ENCODE measurements around the gene APOBEC3B.

Gene APOBEC3B

GRCh38 chr22:38965614-38966379 lies 16.4 kb upstream of the APOBEC3B start:
- Histone ChIP-seq H3K4me1 (ENCODE audit: insufficient read depth, low read length) (no peaks in the 10 kb centered on the region), H3K27me3 (ENCODE audit: insufficient read depth, low read length) (peaks cover 36% of the 10 kb centered on the region), H3K9me3 (ENCODE audit: low read length) (no peaks in the 10 kb centered on the region), H2AFZ (ENCODE audit: low read depth, low read length) (no peak overlapping the region), H3K36me3 (ENCODE audit: insufficient read depth, low read length) (no peaks in the 10 kb centered on the region), H3K4me3 (ENCODE audit: low read length) (no peak overlapping the region)

GRCh38 chr22:38966380-38966702 lies 15.8 kb upstream of the APOBEC3B start:
- Histone ChIP-seq H2AFZ (ENCODE audit: low read depth, low read length) (no peak overlapping the region), H3K27me3 (ENCODE audit: insufficient read depth, low read length) (peaks cover 36% of the 10 kb centered on the region), H3K4me3 (ENCODE audit: low read length) (no peak overlapping the region), H3K36me3 (ENCODE audit: insufficient read depth, low read length) (no peaks in the 10 kb centered on the region), H3K4me1 (ENCODE audit: insufficient read depth, low read length) (no peaks in the 10 kb centered on the region), H3K9me3 (ENCODE audit: low read length) (no peaks in the 10 kb centered on the region)

- H2AFZ ChIP-seq (ENCODE audit: low read depth, low read length): no peak overlapping the region
- H3K36me3 ChIP-seq (ENCODE audit: insufficient read depth, low read length): no peaks in the 10 kb centered on the region
- no peaks in the 10 kb centered on the region for H3K9me3 ChIP-seq (ENCODE audit: low read length)
- no peak overlapping the region for H3K4me3 ChIP-seq (ENCODE audit: low read length)
- no peaks in the 10 kb centered on the region for H3K4me1 ChIP-seq (ENCODE audit: insufficient read depth, low read length)
- H3K27me3 ChIP-seq (ENCODE audit: insufficient read depth, low read length): peaks cover 36% of the 10 kb centered on the region
These were observed 15.2 kb upstream of the APOBEC3B start for GRCh38 chr22:38966942-38967341.

GRCh38 chr22:38967451-38968450 lies 14.4 kb upstream of the APOBEC3B start:
- no peak overlapping the region for H3K4me3 ChIP-seq (ENCODE audit: low read length)
- H3K4me1 ChIP-seq (ENCODE audit: insufficient read depth, low read length): no peaks in the 10 kb centered on the region
- H3K27me3 ChIP-seq (ENCODE audit: insufficient read depth, low read length): peaks cover 36% of the 10 kb centered on the region
- no peaks in the 10 kb centered on the region for H3K36me3 ChIP-seq (ENCODE audit: insufficient read depth, low read length)
- H3K9me3 ChIP-seq (ENCODE audit: low read length): no peaks in the 10 kb centered on the region
- no peak overlapping the region for H2AFZ ChIP-seq (ENCODE audit: low read depth, low read length)

- H3K36me3 ChIP-seq (ENCODE audit: insufficient read depth, low read length): no peaks in the 10 kb centered on the region
- no peaks in the 10 kb centered on the region for H3K9me3 ChIP-seq (ENCODE audit: low read length)
- H3K4me3 ChIP-seq (ENCODE audit: low read length): no peak overlapping the region
- peaks cover 35% of the 10 kb centered on the region for H3K27me3 ChIP-seq (ENCODE audit: insufficient read depth, low read length)
- H2AFZ ChIP-seq (ENCODE audit: low read depth, low read length): no peak overlapping the region
- H3K4me1 ChIP-seq (ENCODE audit: insufficient read depth, low read length): no peaks in the 10 kb centered on the region
These were observed 13.3 kb upstream of the APOBEC3B start for GRCh38 chr22:38968801-38969200.

GRCh38 chr22:38970551-38970950 lies 11.6 kb upstream of the APOBEC3B start:
- H3K4me1 ChIP-seq (ENCODE audit: insufficient read depth, low read length): no peaks in the 10 kb centered on the region
- H2AFZ ChIP-seq (ENCODE audit: low read depth, low read length): no peak overlapping the region
- peaks cover 27% of the 10 kb centered on the region for H3K27me3 ChIP-seq (ENCODE audit: insufficient read depth, low read length)
- no peaks in the 10 kb centered on the region for H3K9me3 ChIP-seq (ENCODE audit: low read length)
- no peak overlapping the region for H3K4me3 ChIP-seq (ENCODE audit: low read length)
- H3K36me3 ChIP-seq (ENCODE audit: insufficient read depth, low read length): no peaks in the 10 kb centered on the region

GRCh38 chr22:38971202-38971601 lies 10.9 kb upstream of the APOBEC3B start:
- Histone ChIP-seq H2AFZ (ENCODE audit: low read depth, low read length) (no peak overlapping the region), H3K27me3 (ENCODE audit: insufficient read depth, low read length) (peaks cover 22% of the 10 kb centered on the region)

GRCh38 chr22:38971791-38972190 lies 10.4 kb upstream of the APOBEC3B start:
- H3K36me3 ChIP-seq (ENCODE audit: insufficient read depth, low read length): no peaks in the 10 kb centered on the region
- peaks cover 17% of the 10 kb centered on the region for H3K27me3 ChIP-seq (ENCODE audit: insufficient read depth, low read length)
- H3K4me1 ChIP-seq (ENCODE audit: insufficient read depth, low read length): no peaks in the 10 kb centered on the region
- H3K9me3 ChIP-seq (ENCODE audit: low read length): no peaks in the 10 kb centered on the region
- no peak overlapping the region for H2AFZ ChIP-seq (ENCODE audit: low read depth, low read length)
- no peak overlapping the region for H3K4me3 ChIP-seq (ENCODE audit: low read length)

More at GRCh38 chr22:38971202-38971601, 10.9 kb upstream of the APOBEC3B start:
- H3K4me1 ChIP-seq (ENCODE audit: insufficient read depth, low read length): no peaks in the 10 kb centered on the region
- H3K9me3 ChIP-seq (ENCODE audit: low read length): no peaks in the 10 kb centered on the region
- H3K4me3 ChIP-seq (ENCODE audit: low read length): no peak overlapping the region
- H3K36me3 ChIP-seq (ENCODE audit: insufficient read depth, low read length): no peaks in the 10 kb centered on the region

GRCh38 chr22:38972558-38972957 lies 9.6 kb upstream of the APOBEC3B start:
- no peaks in the 10 kb centered on the region for H3K36me3 ChIP-seq (ENCODE audit: insufficient read depth, low read length)
- H3K4me1 ChIP-seq (ENCODE audit: insufficient read depth, low read length): no peaks in the 10 kb centered on the region
- H2AFZ ChIP-seq (ENCODE audit: low read depth, low read length): no peak overlapping the region
- no peak overlapping the region for H3K4me3 ChIP-seq (ENCODE audit: low read length)
- peaks cover 17% of the 10 kb centered on the region for H3K27me3 ChIP-seq (ENCODE audit: insufficient read depth, low read length)
- no peaks in the 10 kb centered on the region for H3K9me3 ChIP-seq (ENCODE audit: low read length)

- Histone ChIP-seq H3K4me1 (ENCODE audit: insufficient read depth, low read length) (no peaks in the 10 kb centered on the region), H3K27me3 (ENCODE audit: insufficient read depth, low read length) (peaks cover 8% of the 10 kb centered on the region), H3K9me3 (ENCODE audit: low read length) (no peaks in the 10 kb centered on the region), H3K4me3 (ENCODE audit: low read length) (no peak overlapping the region), H3K36me3 (ENCODE audit: insufficient read depth, low read length) (no peaks in the 10 kb centered on the region), H2AFZ (ENCODE audit: low read depth, low read length) (no peak overlapping the region)
These were observed 8.6 kb upstream of the APOBEC3B start for GRCh38 chr22:38973289-38974169.

- no peaks in the 10 kb centered on the region for H3K4me1 ChIP-seq (ENCODE audit: insufficient read depth, low read length)
- H3K9me3 ChIP-seq (ENCODE audit: low read length): no peaks in the 10 kb centered on the region
- H2AFZ ChIP-seq (ENCODE audit: low read depth, low read length): no peak overlapping the region
- H3K27me3 ChIP-seq (ENCODE audit: insufficient read depth, low read length): peaks cover 2% of the 10 kb centered on the region
- no peak overlapping the region for H3K4me3 ChIP-seq (ENCODE audit: low read length)
- no peaks in the 10 kb centered on the region for H3K36me3 ChIP-seq (ENCODE audit: insufficient read depth, low read length)
These were observed 7.8 kb upstream of the APOBEC3B start for GRCh38 chr22:38974170-38974825.

- Histone ChIP-seq H2AFZ (ENCODE audit: low read depth, low read length) (no peak overlapping the region), H3K27me3 (ENCODE audit: insufficient read depth, low read length) (no peaks in the 10 kb centered on the region), H3K9me3 (ENCODE audit: low read length) (no peaks in the 10 kb centered on the region), H3K36me3 (ENCODE audit: insufficient read depth, low read length) (no peaks in the 10 kb centered on the region), H3K4me1 (ENCODE audit: insufficient read depth, low read length) (no peaks in the 10 kb centered on the region), H3K4me3 (ENCODE audit: low read length) (no peak overlapping the region)
These were observed 7.3 kb upstream of the APOBEC3B start for GRCh38 chr22:38974826-38975175.
